T1000 (cell line): Measurements from ENCODE around the gene CXCL9.
"Not testable (repeated sequence)": the region's sequence is repeated elsewhere in the genome, so short reads cannot be mapped to it uniquely, and the experiment has no call there.

Source experiments
- DNase-seq: peaks from one replicate; lab custom pipeline; 2025; ENCODE audit warnings: mixed read lengths; lab: John Stamatoyannopoulos, UW

Gene CXCL9

DNA sequence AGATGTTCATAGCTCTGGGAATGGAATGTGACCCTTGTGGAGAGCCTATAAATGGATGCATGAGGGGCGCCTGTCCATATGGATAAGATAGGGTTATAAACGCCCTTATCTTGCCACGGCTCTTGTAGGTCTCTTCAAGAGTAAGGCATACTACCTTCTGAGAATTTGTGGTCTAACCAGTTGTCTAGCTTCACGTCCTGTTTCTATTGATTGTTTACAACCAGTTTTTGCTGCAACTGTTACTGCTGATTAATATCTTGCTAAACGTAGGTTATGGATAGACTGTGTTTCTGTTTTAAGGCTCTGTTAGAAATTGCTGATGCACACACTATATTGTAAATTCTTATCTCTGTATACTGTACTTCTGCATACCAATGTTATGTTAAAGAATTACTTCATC is 52.5 kb downstream of the CXCL9 start:
- DNase-seq, result not testable (repeated sequence)

DNA sequence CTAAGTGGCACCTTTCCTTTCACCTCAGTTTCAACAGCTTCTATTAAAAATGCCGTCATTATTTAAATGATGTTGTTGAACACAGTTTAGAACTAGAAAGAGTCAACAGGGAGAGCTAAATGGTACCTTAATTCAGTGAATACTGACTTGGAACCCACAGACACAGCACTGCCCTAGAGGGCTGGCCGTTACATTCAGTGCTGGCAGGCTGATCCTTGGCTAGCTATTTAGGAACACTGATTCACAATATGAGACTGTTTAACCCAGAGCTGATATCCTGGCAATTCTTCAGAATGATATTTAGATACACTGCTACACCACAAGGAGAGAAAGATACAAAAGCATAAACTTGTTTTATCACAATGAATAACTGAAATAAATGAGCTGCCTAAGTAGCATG is 53.8 kb downstream of the CXCL9 start:
- DNase-seq, result no peak
